SK-N-MC (cell line): ENCODE measurements around the gene P3H1.

Experiments used
- EZH2 ChIP-seq: fragments of 200-600 bp; sonication (generic); IDR thresholded peaks from one replicate; pipeline ENCODE4 v1.6.1; 2017; ENCODE audit warnings: antibody characterized with exemption
- FOXP2 ChIP-seq: optimal IDR thresholded peaks from 2 replicates; pipeline ENCODE3; 2011; ENCODE audit warnings: mild to moderate bottlenecking, moderate library complexity; ENCODE audit not compliant: insufficient read depth; ENCODE audit errors: extremely low read length, control extremely low read depth
- POLR2AphosphoS5 ChIP-seq: IDR thresholded peaks from 2 replicates; pipeline ENCODE4 v1.6.1; 2012; ENCODE audit warnings: mild to moderate bottlenecking, low read depth, low read length, borderline replicate concordance

GRCh38 chr1:42742617-42743316, 24.1 kb downstream of the P3H1 start:
- no peak for TF ChIP-seq POLR2AphosphoS5
- no peak for TF ChIP-seq EZH2
- no peak for TF ChIP-seq FOXP2
